Fibroblast of upper back skin (primary cell): ENCODE data around the gene PTPRM.
"Not testable (repeated sequence)": the region's sequence is repeated elsewhere in the genome, so short reads cannot be mapped to it uniquely, and the experiment has no call there.

ENCODE experiments used
- DNase-seq: peaks from one replicate; pipeline ENCODE4 v3.0.0-alpha.2; 2013

PTPRM gene

DNA sequence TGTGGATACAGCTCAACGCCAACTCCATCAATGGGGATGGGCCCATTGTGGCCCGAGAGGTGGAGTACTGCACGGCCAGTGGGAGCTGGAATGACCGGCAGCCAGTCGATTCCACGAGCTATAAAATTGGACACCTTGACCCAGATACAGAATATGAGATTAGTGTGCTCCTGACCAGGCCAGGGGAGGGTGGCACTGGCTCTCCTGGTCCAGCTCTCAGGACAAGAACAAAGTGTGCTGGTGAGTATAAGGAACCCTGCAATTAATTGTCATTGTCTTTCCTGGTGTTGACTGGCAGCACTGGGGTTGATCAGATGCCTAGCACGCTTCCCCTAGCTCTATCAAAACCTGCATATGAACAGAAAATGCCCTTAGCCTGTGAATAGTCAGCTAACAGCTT lies 388.1 kb downstream of the PTPRM start:
- DNase-seq: no peak

DNA sequence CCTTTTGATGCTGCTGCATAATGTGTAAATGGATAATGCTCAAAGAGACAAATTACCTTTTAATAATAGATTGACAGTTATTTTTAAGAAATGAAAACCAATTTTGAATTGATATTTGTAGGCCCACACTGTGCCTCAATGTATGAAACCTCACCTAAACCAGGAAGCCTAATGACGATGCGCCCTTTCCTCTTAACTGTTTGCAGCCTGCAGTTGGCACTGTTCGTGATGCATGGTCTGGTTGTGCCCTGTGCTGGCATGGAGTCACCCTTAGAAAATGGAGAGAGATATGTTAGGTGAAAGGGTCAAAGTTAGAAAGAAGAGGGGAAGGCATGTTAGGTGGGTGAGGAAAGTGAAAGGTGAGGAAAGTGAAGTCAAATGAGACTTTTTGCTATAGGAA lies 390.2 kb downstream of the PTPRM start:
- DNase-seq: no peak

DNA sequence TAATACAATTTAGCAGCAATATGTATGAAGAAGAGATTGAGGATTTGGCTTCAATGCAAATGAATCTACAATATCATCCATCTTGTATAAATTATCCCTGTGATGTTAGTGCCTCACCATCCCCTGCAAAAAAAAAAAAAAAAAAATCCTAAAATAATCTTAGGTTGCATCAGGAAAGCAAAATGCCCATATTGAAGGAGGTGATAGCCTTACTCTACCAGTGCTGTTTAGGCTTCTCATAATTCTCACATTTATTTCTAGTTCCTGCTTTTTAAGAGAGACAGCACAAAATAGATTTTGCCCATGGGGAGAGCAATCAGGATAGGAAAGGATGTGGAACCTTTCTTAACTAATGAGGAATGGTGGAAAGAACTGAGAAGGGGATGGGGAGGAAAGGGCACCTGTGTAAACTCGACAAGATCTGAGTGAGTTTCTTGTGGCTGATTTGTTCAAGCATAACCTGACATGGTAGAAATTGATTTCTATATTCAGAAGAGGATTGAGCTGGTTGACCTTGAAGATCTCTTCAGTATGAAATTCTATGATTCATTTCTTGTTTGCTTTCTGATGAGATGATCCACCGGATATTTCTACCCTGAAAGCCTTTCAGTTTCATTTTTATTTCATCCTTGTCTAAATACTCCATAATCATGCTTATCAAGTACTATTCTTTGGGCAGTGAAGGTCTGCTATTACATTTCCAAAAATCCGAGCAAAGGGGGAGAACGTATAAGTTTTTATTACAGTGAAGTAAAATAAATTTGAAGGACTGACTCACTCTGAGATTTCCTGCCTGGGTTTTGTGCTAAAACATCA lies 391.2 kb downstream of the PTPRM start:
- no peak for DNase-seq

DNA sequence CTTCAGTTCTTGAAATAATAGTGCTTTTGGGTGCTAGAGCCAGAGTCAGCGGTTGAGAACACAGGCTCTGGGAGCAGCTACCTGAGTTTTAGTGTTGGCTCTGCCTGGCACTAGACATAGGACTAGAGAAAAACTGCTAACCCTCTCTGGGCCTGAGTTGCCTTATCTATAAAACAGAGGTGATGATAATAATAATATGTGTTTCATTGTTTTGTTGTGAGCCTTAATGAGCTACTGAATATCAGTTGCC lies 391.7 kb downstream of the PTPRM start:
- no peak for DNase-seq

DNA sequence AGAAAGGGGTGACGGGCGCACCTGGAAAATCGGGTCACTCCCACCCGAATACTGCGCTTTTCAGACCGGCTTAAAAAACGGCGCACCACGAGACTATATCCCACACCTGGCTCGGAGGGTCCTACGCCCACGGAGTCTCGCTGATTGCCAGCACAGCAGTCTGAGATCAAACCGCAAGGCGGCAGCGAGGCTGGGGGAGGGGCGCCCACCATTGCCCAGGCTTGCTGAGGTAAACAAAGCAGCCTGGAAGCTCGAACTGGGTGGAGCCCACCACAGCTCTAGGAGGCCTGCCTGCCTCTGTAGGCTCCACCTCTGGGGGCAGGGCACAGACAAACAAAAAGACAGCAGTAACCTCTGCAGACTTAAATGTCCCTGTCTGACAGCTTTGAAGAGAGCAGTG lies 399.6 kb downstream of the PTPRM start:
- not testable (repeated sequence) for DNase-seq

DNA sequence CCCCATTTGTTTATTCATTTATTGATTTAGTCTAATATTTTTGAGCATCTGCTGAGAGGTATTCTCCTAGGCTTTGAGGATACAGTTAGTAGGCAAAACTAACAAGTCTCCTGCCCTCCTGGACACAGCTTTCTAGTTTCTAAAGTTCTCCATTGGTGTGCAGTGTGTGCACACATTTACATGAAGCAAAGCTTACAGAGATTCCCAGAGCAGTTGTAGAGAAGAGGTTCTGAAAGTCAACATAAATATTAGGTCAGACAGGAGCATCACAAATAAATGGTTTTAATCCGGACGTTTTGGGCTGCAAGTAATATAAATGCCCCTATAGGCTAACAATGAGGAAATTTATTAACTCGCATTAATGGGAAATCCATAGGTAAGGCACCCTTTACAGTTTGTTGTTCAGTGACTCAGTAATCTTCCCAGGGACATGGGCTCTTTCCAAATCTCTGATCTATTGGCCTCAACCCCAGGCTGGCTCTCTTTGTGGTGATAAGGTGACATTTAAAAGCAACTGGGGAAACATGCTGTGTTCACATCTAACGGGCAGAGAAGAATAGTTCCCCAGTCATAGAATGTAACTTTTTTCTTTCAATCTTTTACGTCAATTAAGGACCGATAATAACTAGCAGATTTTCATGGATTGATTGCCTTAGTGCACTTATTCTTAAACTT lies 407.2 kb downstream of the PTPRM start:
- DNase-seq: no peak

DNA sequence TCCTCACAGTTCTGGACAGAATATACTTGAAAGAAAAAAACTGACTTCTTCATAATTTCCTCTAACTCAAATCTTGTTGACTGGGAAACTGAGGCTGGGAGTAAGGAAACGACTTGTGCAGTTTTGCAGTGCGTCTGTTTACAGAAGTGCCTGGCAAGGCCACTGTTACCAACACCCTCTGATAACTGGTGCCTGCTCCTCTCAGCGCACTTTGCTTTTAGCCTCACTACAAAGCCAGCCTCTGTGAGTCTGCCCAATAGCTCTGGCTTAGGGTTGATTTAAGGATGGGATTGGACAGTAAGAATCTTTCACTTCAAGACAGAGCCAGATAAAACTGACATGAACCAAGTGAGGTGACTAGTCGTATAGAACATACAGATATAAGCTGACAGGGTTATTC lies 410.8 kb downstream of the PTPRM start:
- no peak for DNase-seq

DNA sequence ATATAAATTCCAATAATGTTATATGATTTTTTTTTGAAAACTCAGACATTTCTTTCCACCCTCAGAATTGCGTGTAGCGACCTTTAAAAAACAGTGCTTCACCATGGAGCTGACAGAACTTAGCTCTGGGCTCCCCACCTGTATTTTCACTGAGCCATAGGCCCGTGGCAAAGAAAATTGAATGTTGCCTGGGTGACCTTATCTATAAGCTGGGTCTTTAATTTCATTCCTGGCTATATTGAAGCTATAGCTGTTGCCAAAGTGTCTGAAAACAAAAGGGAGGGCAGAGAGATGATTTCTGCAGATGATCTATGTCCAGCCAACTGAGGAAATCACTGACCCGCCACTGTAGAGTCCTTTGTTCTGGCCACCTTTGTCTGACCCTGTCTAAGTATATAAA lies 411.7 kb downstream of the PTPRM start:
- DNase-seq: no peak

DNA sequence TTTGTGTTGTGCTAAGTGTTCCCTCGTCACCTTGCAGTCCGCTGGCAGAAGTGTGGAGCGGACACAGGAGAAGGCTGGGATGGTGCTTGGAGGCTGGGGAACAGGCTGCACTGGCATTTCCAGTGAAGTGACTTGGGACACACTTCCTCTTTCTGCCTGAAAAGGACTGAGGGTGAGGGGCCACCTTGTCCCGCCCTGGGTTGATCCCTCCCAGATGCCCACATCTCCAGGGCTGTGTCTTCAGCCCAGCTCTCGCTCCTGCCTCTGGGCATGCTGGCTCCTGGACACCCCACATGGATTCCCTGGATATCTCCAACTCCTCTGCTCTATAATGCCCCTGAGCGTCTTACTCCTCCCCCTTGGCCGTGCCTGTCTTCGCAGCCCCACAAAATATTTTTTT lies 412.6 kb downstream of the PTPRM start:
- no peak for DNase-seq

DNA sequence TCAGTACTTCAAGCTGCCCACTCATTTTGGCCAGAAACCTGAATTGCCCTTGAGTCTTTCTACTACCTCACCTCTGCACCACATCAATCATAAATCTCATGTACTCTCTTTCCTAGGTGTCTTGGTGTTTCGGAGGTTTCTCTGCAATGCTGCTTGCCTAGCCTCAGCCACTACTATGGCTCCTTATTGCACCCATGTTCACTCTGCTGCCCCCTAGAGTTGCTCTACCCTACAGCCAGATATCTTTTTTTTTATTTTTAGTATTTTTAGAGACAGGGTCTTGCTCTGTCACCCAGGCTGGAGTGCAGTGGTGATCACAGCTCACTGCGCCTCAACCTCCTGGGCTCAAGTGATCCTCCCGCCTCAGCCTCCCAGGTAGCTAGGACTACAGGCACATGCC lies 413.0 kb downstream of the PTPRM start:
- DNase-seq: no peak

DNA sequence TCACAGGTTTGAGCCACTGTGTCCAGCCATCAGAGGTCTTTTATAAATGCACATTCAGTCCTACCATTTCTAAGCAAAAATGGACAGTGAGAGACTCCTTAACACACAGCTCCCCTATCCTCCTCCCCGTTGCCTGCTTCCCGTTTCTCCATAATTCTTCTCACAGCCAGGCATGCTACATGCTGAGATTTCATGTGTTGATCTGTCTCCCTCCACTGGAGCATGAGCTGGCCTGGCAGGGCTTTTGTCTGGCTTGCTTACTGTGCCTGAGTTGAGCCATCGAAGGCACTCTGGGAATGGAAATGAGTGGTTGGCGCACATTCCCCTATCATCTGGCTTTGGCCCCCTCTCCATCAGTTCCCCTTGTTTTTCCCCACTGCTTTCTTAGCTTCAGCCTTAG lies 413.5 kb downstream of the PTPRM start:
- DNase-seq: no peak

DNA sequence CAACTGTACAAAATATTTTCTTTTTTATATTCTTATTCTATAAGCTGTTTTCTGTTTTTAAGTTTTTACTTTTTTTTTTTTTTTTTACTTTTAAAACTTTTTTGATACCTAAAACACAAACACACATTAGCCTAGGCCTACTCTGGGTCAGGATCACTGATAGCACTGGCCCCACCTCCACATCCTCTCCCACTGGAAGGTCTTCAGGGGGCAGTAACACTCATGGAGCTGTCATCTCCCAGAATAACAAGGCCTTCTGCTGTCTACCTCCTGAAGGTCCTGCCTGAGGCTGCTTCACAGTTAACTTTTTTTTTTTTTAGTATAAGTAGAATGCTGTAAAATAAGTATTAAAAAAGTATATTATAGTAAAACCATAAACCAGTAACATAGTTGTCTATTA lies 415.1 kb downstream of the PTPRM start:
- DNase-seq: no peak

DNA sequence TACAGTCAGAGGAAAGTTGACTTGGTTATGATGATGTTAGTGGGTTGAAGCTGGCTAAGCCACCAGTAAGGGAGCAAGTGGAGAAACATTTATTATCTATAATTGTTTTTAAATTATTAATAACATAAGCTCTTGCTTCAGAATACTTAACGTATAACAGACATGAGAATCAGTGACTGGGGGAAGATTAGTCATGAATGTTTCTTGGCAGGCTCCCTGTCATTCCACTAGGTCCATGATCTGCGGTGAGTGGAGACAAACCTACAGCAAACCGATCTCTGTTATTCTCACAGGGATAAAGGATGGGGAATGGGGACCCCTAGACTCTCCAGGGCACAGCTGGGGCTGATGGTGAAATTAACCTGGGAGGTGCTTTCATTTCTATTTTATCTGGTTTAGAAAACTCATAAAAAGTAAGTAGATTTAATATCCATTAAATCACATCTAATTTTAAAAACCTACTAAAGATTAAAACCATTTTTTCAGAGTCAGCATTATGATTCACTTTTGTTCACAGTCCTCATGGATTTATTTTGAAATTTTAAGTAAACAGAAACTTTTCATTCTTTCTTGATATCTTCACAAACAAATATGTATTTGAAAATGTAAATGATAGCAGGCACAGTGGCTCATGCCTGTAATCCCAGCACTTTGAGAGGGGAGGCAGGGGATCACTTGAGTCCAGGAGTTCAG lies 420.3 kb downstream of the PTPRM start:
- peak; percentile 86 for DNase-seq

DNA sequence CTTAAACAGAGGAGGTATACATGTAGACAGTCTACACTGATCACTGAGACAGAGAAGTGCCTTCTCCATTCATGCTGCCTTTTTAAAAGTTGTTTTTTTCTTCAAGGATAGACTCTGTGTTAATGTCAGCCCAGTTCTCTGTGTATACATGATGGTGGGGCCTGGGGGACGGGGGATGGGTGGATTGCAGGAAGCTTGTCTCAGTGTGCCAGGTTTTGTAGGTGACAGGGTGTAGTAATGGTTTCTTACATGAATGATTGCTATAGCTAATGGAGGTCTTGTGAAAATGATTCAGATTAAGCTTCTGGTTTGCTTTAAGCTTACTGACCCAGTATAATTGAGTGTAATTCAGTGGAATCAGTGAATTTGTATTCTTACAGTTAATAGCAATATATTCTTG lies 423.6 kb downstream of the PTPRM start:
- no peak for DNase-seq

DNA sequence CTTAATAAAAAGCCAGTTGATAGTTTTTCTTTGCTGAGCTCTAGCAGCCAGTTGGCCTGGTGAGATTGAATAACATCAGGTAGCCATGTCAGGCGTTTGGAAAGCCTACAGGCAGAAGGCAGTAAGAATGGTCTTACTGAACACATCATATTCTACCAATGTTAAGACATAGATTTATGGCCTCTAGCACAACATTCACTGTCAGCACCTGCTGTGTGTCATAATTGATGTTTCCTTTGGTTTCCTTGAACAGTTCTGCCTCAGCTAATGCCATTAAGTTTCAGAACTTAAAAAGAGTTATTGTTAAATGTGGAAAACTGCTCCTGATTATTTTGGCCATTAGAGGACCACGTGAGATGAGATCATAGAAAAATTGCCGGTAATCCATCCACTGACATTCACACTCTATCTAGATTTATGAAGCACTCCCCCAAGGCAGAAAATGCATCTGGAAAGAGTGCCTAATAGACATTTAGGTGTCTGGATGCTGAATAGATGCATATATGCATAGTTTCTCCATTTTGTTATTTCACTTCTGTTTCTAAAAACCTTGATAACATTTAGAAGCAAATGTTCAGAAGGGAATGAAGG lies 434.7 kb downstream of the PTPRM start:
- DNase-seq: peak; percentile 80

DNA sequence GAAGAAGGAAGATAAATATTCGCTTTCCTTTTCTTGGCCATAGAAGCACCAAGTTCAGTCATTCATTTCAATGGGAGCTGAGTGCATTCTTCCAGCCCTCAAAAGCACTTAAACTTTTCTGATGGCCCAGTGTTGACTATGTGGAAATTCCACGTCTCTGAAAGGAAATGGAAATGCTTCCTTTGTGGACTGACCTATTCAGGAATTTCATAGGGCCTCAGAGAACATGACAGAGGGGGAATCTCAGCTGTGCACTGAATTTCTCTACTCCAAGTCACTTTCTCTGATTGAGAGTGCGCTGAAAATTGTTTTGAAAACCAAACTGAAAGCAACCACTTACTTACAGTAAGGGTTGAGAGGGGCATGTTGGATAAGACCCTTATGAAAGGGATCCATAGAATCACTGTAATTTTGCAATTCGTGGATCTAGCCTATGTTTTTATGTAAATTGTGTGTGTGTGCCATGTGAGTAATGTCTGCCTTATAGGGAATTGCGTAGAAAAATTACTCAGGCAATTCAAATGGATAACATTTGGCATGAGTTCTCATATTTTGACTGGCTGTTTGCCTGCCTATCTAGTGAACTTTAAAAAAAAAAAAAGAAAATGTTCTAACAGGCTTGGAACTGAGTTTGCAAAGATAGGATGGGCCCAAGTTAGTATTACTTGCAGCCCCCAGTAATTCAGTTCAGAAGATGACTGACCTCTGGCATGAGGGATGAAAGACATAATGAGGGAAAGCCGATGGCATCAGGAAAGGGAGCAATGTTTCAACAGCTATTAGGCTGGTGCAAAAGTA lies 437.0 kb downstream of the PTPRM start:
- peak; percentile 77 for DNase-seq

DNA sequence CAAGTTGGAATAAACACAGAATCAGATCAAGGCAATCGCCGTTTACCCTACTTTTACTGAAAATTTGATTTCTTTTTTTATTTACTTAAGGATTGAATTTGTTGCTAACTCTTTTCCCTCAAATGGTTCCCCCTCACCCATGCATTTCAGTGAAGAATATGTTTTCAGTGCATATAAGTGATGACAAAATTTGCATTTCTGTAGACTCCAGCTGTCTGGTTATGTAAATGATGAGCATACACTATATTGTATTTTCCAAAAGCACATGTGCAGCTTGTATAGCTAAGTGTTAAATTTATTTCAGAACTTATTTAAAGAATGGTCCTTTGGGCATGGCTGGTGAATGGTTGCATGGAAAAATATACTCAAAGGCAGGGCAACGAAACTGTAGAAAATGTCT lies 437.7 kb downstream of the PTPRM start:
- no peak for DNase-seq

DNA sequence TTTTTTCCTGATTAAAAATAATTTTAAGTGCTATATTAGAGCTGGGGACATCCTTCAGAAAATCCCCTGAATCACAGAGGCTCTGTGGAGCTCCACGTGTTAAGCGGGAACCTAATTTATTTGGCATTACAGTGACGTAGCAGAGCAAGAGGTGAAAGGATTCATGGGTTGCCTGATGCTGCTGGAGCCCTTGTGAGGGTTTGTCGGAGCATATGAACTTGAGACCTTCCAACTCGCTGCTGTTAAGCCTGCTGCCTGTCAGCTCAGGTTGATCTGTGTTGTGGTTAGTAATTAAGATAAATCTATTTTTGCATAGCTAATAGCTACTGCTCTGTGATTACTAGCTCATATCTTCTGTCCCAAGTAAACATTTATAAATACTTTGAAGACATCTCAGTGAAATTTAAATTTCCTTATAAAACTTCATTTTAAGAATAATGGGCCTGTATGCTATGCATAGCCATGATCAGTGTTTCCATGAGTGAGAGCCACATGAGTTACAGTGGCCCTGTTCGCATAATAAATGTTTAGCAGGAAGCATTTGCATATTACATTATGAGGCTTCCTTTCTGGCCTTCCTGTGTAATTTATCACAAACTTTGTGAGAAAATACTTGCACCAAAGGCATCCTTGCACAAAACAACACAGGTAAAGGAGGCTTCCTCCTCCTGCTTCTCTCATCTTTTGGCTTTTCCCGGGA lies 438.9 kb downstream of the PTPRM start:
- no peak for DNase-seq

DNA sequence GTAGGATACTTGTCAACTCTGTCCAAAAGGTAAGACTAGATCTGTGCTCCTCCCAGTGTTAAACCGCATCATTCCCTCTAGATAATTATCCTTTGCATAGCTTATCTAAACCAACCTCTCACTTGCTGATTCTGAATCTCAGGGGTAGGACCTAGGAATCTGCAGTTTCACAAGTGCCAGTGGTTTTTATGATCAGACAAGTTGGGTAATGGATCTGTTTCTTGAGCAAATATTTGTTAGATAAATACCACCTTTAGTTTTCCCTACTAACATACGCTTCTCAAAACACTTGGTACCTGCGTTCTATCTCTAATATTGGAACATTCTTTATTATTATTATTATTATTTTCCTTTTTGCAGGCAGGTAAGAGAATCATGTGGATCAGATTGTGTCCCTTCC lies 439.9 kb downstream of the PTPRM start:
- no peak for DNase-seq

DNA sequence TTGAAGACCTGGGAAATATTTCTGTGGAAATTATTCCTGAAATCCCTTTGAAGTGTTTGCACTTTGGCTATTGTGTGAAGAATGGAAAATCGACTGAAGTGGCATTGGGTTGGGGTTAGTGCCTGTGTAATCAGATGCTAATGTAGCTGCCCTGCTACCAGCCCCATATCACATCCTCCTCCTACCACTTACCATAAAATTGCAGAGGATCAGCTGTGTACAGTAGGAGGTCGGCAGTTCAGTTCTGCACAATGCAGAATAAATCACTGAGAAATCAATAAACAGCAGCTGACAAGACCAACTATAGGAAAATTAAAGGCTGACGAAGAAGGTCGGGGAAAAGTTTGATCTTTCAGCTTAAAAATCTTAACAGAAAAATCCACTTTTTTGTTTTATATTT lies 440.9 kb downstream of the PTPRM start:
- DNase-seq: no peak

DNA sequence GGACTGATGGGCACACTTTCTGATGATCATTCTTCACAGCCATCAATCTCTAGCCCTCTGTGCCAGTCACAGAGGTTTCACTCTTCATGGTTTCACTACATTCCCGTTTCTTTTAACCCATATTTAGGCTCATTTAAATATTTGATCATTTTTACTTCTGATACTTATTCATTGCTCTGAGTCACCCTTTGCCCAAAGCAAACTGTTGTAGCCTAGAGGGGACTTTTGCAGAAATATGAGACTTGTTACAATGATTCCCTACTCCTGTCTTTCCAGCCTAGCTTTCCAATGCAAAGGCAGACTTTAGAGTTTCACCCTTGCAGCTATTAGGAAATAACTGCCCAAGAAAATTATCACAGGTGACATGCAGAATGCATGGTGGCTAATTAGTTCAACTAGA lies 444.2 kb downstream of the PTPRM start:
- no peak for DNase-seq

DNA sequence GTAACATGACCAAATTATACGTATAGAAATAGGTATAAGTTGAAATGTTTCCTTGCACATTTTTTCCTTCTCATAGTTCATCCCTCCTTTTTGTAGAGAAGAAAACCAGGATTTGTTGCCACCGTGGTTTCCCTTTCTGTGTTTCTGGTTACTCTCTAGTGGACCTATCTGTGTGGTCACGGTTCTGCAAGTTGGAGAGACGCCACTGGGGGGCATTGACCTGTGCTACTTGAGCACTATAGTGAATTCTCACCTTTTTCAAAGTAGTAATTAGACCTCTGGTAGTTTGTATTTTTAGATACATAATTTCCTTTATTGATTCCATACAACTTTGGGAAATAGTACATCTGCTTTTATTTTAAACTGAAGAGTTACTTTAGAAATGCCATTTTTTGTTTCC lies 444.8 kb downstream of the PTPRM start:
- no peak for DNase-seq
